ENCODE results near the gene PRLR.
"Not testable (repeated sequence)": the region's sequence is repeated elsewhere in the genome, so short reads cannot be mapped to it uniquely, and the experiment has no call there.

PRLR gene

GRCh38 chr5:35194635-35195471, 35.4 kb downstream of the PRLR start:
- DNase-seq = no peak

DNA sequence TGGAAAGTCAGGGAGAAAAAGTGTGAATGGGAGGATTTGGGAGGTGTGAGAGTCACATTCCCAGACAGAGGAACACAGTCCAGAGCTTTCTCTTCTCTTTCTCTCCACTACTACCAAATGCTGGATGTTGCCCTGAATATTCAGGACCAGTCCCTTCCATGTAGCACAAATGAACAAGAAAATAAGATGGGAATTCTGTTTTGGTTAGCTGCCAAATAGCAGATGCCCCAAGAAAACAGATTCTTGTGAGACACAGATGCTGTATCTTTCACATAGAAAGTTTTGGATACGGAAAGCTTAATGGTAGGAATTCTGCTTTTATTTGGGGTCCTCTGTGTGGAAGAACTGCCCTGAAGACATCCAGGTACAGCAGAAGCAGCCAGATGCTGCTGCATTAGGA, 37.8 kb downstream of the PRLR start:
- DNase-seq = no peak

DNA sequence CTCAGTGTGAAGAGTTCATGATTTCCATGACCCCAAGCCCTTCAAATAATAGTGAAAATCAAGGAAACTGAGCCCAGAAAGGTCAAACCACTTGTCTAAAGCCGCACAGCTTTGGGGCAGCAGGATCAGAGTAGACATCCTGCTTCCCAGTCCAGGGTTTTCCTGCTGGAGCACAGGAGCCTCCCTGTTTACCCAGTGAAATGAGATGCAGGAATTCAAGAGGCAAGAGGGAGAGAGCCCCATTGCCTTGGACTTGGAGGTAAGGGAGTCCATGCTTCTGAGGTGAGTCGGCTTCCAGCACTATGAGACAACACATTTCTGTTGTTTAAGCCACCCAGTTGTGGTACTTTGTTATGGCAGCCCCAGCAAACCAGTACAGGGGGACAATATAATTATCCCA, 40.5 kb downstream of the PRLR start:
- not testable (repeated sequence) for DNase-seq

- no peak for DNase-seq
These were observed 42.2 kb downstream of the PRLR start for GRCh38 chr5:35188031-35188457.

- not testable (repeated sequence) for DNase-seq
These were observed 42.7 kb downstream of the PRLR start for GRCh38 chr5:35187621-35188020.

- no peak for DNase-seq
These were observed 43.5 kb downstream of the PRLR start for GRCh38 chr5:35186749-35187148.

- DNase-seq = no peak
These were observed 44.8 kb downstream of the PRLR start for GRCh38 chr5:35185518-35185917.

GRCh38 chr5:35183556-35183955, 46.7 kb downstream of the PRLR start:
- DNase-seq = no peak

DNA sequence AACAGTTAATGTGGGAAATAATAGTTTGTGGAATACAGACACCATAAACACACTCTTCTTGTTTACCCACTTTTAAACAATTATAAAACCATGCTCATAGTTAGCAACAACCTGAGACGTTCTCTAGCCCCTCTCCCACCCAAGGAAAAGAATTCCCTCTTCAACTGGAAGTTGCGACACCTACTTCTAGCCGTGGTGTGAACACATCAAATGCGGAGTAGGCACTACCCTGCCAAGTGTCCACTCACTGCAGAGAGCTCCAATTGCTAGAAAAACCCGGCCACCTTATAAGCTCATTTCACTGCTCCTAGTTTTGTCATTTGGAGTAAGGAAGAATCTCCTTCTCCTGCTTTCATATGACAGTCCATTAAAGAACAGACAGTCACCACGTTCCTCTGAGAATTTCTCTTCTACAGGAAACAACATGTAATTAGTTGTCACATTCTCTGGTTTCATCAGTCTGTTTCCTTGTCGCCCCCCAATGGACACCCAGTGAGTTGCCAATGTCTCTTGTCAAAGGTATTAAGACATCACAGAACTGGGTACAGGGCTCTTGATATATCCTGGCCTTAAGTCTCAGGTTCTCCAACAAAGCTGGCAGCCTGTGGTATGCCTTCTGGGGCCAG, 47.3 kb downstream of the PRLR start:
- no peak for DNase-seq

DNA sequence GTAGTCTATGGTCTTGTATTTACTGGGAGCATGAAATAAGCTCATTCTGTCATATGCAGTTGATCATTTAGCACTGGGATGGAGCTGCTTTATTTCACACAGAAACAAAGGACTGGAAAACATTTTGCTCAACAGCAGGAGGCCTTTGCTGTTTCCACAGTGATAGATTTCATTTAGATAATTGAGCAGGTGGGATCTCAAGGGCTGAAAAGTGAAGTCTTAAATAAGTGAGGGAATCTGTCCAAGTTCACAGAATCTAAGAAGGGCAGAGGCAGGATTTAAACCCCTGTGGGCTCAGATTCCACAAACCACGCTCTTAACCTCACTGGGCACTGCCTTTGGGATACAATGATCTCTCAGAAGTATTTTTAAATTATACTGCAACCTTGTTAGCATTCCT, 47.8 kb downstream of the PRLR start:
- no peak for DNase-seq

DNA sequence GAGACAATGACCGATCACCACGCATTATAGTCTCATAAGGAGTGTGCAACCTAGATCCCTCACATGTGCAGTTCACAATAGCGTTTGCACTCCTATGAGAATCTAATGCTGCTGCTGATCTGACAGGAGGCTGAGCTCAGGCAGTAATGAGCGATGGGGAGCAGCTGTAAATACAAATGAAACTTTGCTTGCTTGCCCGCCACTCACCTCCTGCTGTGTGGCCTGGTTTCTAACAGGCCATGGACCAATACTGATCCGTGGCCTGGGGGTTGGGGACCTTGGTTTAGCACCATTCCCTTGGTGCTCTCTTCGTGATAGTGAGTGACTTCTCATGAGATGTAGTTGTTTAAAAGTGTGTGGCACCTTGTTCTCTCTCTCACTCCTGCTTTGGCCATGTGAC, 50.2 kb downstream of the PRLR start:
- no peak for DNase-seq

GRCh38 chr5:35177783-35178182, 52.5 kb downstream of the PRLR start:
- DNase-seq = no peak

DNA sequence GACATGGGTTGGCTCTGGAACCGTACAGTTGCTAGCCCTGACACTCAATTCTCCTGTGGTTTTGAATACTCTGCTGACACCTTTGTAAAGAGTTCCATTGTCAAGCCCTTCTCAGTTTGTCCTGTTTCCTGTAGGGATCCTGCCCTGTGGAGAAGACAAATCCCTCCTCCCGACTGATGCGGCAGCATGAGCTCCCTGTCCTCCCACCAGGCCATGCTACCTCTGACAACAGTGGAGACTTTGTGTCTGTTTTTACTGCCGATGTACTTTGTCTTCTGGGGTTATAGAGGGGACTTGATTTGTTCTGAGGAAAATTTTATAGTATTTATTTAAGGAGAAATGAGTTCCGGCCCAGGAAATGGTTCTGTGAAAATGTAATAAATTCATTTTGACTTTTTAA, 57.8 kb downstream of the PRLR start:
- no peak for DNase-seq

GRCh38 chr5:35171991-35172390, 58.3 kb downstream of the PRLR start:
- DNase-seq = no peak

GRCh38 chr5:35171078-35171477, 59.2 kb downstream of the PRLR start:
- DNase-seq = no peak

DNA sequence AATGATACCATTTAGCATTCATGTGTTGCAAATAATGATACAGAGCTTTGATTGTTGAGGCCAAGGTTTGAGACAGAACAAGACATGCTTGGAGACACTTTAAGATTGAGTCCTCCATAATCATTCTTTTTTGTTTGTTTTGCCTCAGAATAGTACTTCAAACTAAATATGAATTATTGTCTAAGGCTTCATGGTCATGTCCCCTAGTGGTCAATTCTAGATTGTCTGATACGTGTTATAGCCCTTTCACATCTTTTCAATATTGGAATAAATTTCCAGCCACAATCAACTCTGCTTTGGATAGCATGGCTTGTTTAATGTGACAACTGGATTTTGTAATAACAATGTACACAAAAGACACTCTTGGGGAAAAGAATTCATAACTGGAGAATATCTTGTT, 64.2 kb downstream of the PRLR start:
- no peak for DNase-seq

DNA sequence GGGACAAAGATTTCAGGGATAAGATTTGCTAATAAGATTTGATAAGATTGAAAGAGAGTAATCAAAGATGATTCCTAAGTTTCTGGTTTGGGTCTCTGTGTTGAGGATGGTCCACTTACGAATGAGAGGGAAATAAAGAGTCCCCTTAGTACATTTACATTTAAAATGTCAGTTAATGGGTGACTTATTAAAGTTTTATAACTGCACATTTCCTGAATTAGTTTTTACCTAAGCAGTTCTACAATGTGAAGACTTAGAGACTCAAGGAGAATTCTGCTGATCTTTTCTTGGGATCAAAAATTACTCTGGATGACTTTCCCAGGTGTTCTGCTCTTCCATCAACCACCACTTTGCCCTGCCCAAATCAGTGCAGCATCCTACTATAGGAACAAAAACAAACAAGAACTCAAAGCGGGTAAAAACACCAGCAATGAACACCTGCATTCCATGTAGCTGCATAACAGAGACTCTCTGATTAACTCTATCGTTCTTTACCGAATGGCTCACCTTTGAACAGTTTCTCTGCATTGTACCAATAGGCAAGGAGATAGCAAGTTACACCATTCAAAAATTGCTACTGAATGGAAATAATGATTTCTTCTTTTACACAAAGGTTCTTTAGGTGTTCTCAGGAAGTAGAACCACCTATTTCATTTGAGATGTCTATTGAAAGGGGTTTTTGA, 65.3 kb downstream of the PRLR start:
- DNase-seq = no peak

- DNase-seq = no peak
These were observed 66.6 kb downstream of the PRLR start for GRCh38 chr5:35163710-35164033.

GRCh38 chr5:35162848-35163709, 67.2 kb downstream of the PRLR start:
- no peak for DNase-seq

DNA sequence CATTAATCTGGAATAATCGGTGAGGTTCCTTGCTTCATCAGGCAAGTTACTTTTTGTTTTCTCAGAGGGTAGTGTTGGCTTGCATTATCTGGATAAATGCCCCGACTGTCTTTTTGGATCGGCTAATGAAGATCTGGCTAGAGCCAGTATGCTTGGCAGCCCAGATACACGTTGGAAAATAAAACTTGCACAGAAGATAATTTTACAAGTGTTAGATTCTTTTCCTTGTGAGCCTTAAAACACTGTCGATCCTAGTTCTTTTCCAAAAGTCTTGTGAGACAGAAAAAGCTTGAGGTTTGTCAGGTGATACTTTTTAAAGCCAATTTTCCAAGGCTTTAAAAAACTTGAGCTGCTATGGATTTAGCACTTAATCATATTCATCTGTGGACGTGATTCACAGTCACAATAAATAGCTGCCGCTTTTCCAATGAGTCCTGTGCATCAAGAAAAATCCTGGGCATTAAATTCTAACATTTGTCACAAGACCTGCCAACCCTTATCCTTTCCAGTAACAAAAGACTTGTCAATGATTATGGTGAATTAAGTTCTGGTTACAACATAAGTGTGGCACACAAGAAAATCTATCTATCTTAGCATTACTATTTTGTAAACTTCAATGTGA, 68.5 kb downstream of the PRLR start:
- DNase-seq = no peak

DNA sequence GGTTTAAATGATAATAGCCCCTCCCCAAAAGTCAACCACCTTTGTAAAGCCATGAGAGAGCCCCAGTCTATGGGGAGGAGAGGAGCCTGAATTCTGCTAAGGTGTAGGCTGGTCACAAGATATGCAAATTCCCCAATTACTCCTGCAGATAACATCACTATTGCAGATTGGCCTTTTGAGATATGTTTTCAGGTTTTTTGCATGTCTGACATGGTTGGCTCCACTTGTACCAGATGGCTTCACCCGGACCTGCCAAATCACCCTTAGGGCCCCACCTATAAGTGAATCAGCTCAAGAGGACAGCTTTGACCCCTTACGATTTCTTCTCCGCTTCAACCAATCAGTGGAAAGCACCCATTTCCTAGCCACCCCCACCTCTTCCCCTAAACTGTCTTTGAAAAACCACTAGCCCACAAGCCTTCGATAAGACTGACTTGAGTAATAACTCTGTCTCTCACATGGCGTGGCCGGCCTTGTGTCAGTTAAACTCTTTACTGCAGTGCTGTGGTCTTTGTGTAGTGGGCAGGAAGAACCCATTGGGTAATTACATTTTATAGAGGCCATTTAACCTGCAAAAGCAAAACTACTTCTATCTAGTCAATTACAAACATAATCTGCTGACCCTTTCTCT, 69.7 kb downstream of the PRLR start:
- no peak for DNase-seq

GRCh38 chr5:35159370-35159742, 70.9 kb downstream of the PRLR start:
- peak; percentile 7 for DNase-seq

Data from DMS79 (cell line).